ENCODE data around the gene LAMB3.

DNA sequence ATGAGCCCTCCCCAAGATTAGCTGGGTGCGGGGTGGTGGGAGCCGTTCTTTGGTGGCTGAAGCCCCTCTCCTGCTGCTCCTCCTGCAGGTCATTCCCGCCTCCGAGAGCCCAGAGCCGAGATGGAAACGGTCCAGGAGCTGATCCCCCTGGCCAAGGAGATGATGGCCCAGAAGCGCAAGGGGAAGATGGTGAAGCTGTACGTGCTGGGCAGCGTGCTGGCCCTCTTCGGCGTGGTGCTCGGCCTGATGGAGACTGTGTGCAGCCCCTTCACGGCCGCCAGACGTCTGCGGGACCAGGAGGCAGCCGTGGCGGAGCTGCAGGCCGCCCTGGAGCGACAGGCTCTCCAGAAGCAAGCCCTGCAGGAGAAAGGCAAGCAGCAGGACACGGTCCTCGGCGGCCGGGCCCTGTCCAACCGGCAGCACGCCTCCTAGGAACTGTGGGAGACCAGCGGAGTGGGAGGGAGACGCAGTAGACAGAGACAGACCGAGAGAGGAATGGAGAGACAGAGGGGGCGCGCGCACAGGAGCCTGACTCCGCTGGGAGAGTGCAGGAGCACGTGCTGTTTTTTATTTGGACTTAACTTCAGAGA is 23.4 kb upstream of the LAMB3 start:
- TF ChIP-seq, protein P1, sequence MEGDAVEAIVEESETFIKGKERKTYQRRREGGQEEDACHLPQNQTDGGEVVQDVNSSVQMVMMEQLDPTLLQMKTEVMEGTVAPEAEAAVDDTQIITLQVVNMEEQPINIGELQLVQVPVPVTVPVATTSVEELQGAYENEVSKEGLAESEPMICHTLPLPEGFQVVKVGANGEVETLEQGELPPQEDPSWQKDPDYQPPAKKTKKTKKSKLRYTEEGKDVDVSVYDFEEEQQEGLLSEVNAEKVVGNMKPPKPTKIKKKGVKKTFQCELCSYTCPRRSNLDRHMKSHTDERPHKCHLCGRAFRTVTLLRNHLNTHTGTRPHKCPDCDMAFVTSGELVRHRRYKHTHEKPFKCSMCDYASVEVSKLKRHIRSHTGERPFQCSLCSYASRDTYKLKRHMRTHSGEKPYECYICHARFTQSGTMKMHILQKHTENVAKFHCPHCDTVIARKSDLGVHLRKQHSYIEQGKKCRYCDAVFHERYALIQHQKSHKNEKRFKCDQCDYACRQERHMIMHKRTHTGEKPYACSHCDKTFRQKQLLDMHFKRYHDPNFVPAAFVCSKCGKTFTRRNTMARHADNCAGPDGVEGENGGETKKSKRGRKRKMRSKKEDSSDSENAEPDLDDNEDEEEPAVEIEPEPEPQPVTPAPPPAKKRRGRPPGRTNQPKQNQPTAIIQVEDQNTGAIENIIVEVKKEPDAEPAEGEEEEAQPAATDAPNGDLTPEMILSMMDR (tag by site-specific recombination; IDR thresholded peaks at IDR 0.05), result no peak; the same call in 1 of the 2 replicates
- TF ChIP-seq KLF10 (tag by site-specific recombination; IDR thresholded peaks at IDR 0.05) (no peak), ZNF521 (tag by site-specific recombination; IDR thresholded peaks at IDR 0.05) (no peak), ZNF777 (tag by site-specific recombination; IDR thresholded peaks at IDR 0.05; ENCODE audit: borderline replicate concordance) (0 out of 2 replicates have a peak, but pooled peaks have one; percentile 33), ZNF324 (tag by site-specific recombination; IDR thresholded peaks at IDR 0.05) (no peak), ZNF292 (tag by site-specific recombination; IDR thresholded peaks at IDR 0.05; ENCODE audit: borderline replicate concordance, low read depth) (no peak)
- TF ChIP-seq, protein P2, sequence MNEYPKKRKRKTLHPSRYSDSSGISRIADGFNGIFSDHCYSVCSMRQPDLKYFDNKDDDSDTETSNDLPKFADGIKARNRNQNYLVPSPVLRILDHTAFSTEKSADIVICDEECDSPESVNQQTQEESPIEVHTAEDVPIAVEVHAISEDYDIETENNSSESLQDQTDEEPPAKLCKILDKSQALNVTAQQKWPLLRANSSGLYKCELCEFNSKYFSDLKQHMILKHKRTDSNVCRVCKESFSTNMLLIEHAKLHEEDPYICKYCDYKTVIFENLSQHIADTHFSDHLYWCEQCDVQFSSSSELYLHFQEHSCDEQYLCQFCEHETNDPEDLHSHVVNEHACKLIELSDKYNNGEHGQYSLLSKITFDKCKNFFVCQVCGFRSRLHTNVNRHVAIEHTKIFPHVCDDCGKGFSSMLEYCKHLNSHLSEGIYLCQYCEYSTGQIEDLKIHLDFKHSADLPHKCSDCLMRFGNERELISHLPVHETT (tag by site-specific recombination; IDR thresholded peaks at IDR 0.05), result no peak

All from HEK293 (cell line).